ENCODE measurements around the gene FAF1. TPM values are rescaled to one million over a fixed set of nuclear protein-coding genes. Genes with fewer than 3 reads are reported as not detected.
A peak's percentile ranks its signal among the peaks of the same experiment; 100 is the strongest.

The FAF1 gene
- total and polyA plus RNA-seq, 2 donors (not counting 1 experiment from before 2014, with no cell fraction given) = 39.6 to 40.0 TPM

- H3K9ac ChIP-seq (ENCODE audit: insufficient read depth, low read length) = no peak overlapping the region
- H3K9me3 ChIP-seq (ENCODE audit: control insufficient read depth, insufficient read depth, low read depth, low read length) = no peaks in the 10 kb centered on the region
- H3K79me2 ChIP-seq (ENCODE audit: control insufficient read depth, insufficient read depth, low read length) = no peaks in the 10 kb centered on the region
- no peaks in the 10 kb centered on the region for H3K4me1 ChIP-seq (ENCODE audit: control insufficient read depth, extremely low read depth, insufficient read depth, low read length)
- DNase-seq (ENCODE audit: low read depth in 2 of 2) = no peak
- no peak overlapping the region for H3K4me3 ChIP-seq (replicated peaks in 1 of 4; ENCODE audit: control extremely low read depth in 1 of 4, insufficient read depth in 1 of 4, low read depth in 3 of 4, low read length in 4 of 4)
- TF ChIP-seq CTCF (conservative IDR thresholded peaks at IDR 0.05 in 1 of 2, IDR thresholded peaks at IDR 0.05 in 1 of 2; ENCODE audit: low read depth in 1 of 2, low read length in 2 of 2) (no peak), EZH2 (IDR thresholded peaks at IDR 0.05; ENCODE audit: low read length, missing control alignments) (no peak)
- no peaks in the 10 kb centered on the region for H4K20me1 ChIP-seq (ENCODE audit: control insufficient read depth, extremely low read depth, insufficient read depth, low read length)
- no peak overlapping the region for H3K4me2 ChIP-seq (ENCODE audit: extremely low read depth, insufficient read depth, low read length)
- no peak overlapping the region for H3K27ac ChIP-seq (ENCODE audit: insufficient read depth, low read length)
- no peak overlapping the region for H2AFZ ChIP-seq (ENCODE audit: low read length)
- no peaks in the 10 kb centered on the region for H3K36me3 ChIP-seq (ENCODE audit: control insufficient read depth, insufficient read depth, low read length)
- H3K27me3 ChIP-seq (ENCODE audit: control insufficient read depth, insufficient read depth, low read length) = no peaks in the 10 kb centered on the region
These were observed 322.6 kb downstream of the FAF1 start for GRCh38 chr1:50637460-50637859.

- H3K9ac ChIP-seq (ENCODE audit: insufficient read depth, low read length) = no peak overlapping the region
- H2AFZ ChIP-seq (ENCODE audit: low read length) = no peak overlapping the region
- H3K79me2 ChIP-seq (ENCODE audit: control insufficient read depth, insufficient read depth, low read length) = no peaks in the 10 kb centered on the region
- no peaks in the 10 kb centered on the region for H3K36me3 ChIP-seq (ENCODE audit: control insufficient read depth, insufficient read depth, low read length)
- H3K27ac ChIP-seq (ENCODE audit: insufficient read depth, low read length) = no peak overlapping the region
- H3K4me2 ChIP-seq (ENCODE audit: extremely low read depth, insufficient read depth, low read length) = no peak overlapping the region
- no peaks in the 10 kb centered on the region for H3K9me3 ChIP-seq (ENCODE audit: control insufficient read depth, insufficient read depth, low read depth, low read length)
- H4K20me1 ChIP-seq (ENCODE audit: control insufficient read depth, extremely low read depth, insufficient read depth, low read length) = no peaks in the 10 kb centered on the region
- TF ChIP-seq CTCF (conservative IDR thresholded peaks at IDR 0.05 in 1 of 2, IDR thresholded peaks at IDR 0.05 in 1 of 2; ENCODE audit: low read depth in 1 of 2, low read length in 2 of 2) (no peak), EZH2 (IDR thresholded peaks at IDR 0.05; ENCODE audit: low read length, missing control alignments) (no peak)
- peak in 1 of 2 donors; percentile 43 for DNase-seq (ENCODE audit: low read depth in 2 of 2)
- no peaks in the 10 kb centered on the region for H3K4me1 ChIP-seq (ENCODE audit: control insufficient read depth, extremely low read depth, insufficient read depth, low read length)
- H3K4me3 ChIP-seq (replicated peaks in 1 of 4; ENCODE audit: control extremely low read depth in 1 of 4, insufficient read depth in 1 of 4, low read depth in 3 of 4, low read length in 4 of 4) = no peak overlapping the region
- H3K27me3 ChIP-seq (ENCODE audit: control insufficient read depth, insufficient read depth, low read length) = no peaks in the 10 kb centered on the region
These were observed 325.8 kb downstream of the FAF1 start for GRCh38 chr1:50634251-50634650.

GRCh38 chr1:50633465-50633864, 326.6 kb downstream of the FAF1 start:
- no peak overlapping the region for H3K27ac ChIP-seq (ENCODE audit: insufficient read depth, low read length)
- no peak overlapping the region for H3K4me2 ChIP-seq (ENCODE audit: extremely low read depth, insufficient read depth, low read length)

More at GRCh38 chr1:50633465-50633864, 326.6 kb downstream of the FAF1 start:
- H3K9ac ChIP-seq (ENCODE audit: insufficient read depth, low read length) = no peak overlapping the region
- H3K27me3 ChIP-seq (ENCODE audit: control insufficient read depth, insufficient read depth, low read length) = no peaks in the 10 kb centered on the region
- no peaks in the 10 kb centered on the region for H3K4me1 ChIP-seq (ENCODE audit: control insufficient read depth, extremely low read depth, insufficient read depth, low read length)
- H3K79me2 ChIP-seq (ENCODE audit: control insufficient read depth, insufficient read depth, low read length) = no peaks in the 10 kb centered on the region
- no peak overlapping the region for H2AFZ ChIP-seq (ENCODE audit: low read length)
- no peak overlapping the region for H3K4me3 ChIP-seq (replicated peaks in 1 of 4; ENCODE audit: control extremely low read depth in 1 of 4, insufficient read depth in 1 of 4, low read depth in 3 of 4, low read length in 4 of 4)
- TF ChIP-seq CTCF (conservative IDR thresholded peaks at IDR 0.05 in 1 of 2, IDR thresholded peaks at IDR 0.05 in 1 of 2; ENCODE audit: low read depth in 1 of 2, low read length in 2 of 2) (no peak), EZH2 (IDR thresholded peaks at IDR 0.05; ENCODE audit: low read length, missing control alignments) (no peak)
- no peaks in the 10 kb centered on the region for H3K36me3 ChIP-seq (ENCODE audit: control insufficient read depth, insufficient read depth, low read length)
- H4K20me1 ChIP-seq (ENCODE audit: control insufficient read depth, extremely low read depth, insufficient read depth, low read length) = no peaks in the 10 kb centered on the region
- DNase-seq (ENCODE audit: low read depth in 2 of 2) = no peak
- H3K9me3 ChIP-seq (ENCODE audit: control insufficient read depth, insufficient read depth, low read depth, low read length) = no peaks in the 10 kb centered on the region
